HG03060 (cell line): ENCODE data around the gene VDAC1.
"Not testable (repeated sequence)": the region's sequence is repeated elsewhere in the genome, so short reads cannot be mapped to it uniquely, and the experiment has no call there.

Experiments used
- ATAC-seq: cut with Tn5 transposase; IDR thresholded peaks from one replicate; pipeline ENCODE4 v1.9.1; 2021; ENCODE audit warnings: low read depth, moderate number of reproducible peaks; ENCODE audit not compliant: unreplicated experiment

Gene VDAC1

GRCh38 chr5:133969654-133970324 is 35.0 kb downstream of the VDAC1 start:
- ATAC-seq = no peak

GRCh38 chr5:133968204-133968980 is 36.4 kb downstream of the VDAC1 start, which contains the start of gene C5orf15:
TSS of gene C5orf15 (minus strand) at chr5:133968625. CDS start at chr5:133968584, 41 bp downstream.
- peak; percentile 90 for ATAC-seq

- ATAC-seq = no peak
Measured at GRCh38 chr5:133967698-133968203, 37.0 kb downstream of the VDAC1 start.

GRCh38 chr5:133967124-133967523 is 37.7 kb downstream of the VDAC1 start:
- ATAC-seq = no peak

GRCh38 chr5:133966090-133966489 is 38.7 kb downstream of the VDAC1 start:
- no peak for ATAC-seq

- no peak for ATAC-seq
Measured at GRCh38 chr5:133963493-133964128, 41.2 kb downstream of the VDAC1 start.

GRCh38 chr5:133962801-133963476 is 41.8 kb downstream of the VDAC1 start:
- ATAC-seq = no peak

GRCh38 chr5:133962131-133962530 is 42.6 kb downstream of the VDAC1 start:
- no peak for ATAC-seq

GRCh38 chr5:133959643-133960042 is 45.1 kb downstream of the VDAC1 start:
- no peak for ATAC-seq

- peak; percentile 40 for ATAC-seq
Measured at GRCh38 chr5:133957591-133957990, 47.2 kb downstream of the VDAC1 start.

- ATAC-seq = no peak
Measured at GRCh38 chr5:133957080-133957479, 47.7 kb downstream of the VDAC1 start.

- ATAC-seq = not testable (repeated sequence)
Measured at GRCh38 chr5:133956196-133956595, 48.6 kb downstream of the VDAC1 start.

GRCh38 chr5:133953568-133954145 is 51.1 kb downstream of the VDAC1 start:
- no peak for ATAC-seq

- no peak for ATAC-seq
Measured at GRCh38 chr5:133952729-133953567, 51.8 kb downstream of the VDAC1 start.

- no peak for ATAC-seq
Measured at GRCh38 chr5:133950821-133951612, 53.8 kb downstream of the VDAC1 start.

GRCh38 chr5:133948721-133949120 is 56.1 kb downstream of the VDAC1 start:
- ATAC-seq = no peak

- ATAC-seq = no peak
Measured at GRCh38 chr5:133947431-133947841, 57.3 kb downstream of the VDAC1 start.

- ATAC-seq = no peak
Measured at GRCh38 chr5:133945568-133945967, 59.2 kb downstream of the VDAC1 start.
